ENCODE measurements around the gene OXA1L.

Gene OXA1L

DNA sequence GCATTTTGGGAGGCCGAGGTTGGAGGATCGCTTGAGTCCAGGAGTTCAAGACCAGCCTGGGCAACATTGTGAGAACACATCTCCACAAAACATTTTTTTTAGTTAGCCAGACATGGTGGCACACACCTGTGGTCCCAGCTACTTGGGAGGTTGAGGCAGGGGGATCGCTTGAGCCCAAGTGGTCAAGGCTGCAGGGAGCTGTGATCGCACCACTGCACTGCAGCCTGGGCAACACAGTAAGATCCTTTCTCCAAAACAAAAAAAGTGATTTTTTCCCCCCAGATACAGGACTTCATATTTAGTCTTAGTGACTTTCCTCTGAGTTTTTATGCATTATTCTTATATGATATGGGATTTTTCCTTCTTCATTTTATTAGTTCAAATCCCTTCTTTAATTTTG, 20.2 kb downstream of the OXA1L start:
- no peak for TF ChIP-seq CTCF (IDR thresholded peaks at IDR 0.05)

DNA sequence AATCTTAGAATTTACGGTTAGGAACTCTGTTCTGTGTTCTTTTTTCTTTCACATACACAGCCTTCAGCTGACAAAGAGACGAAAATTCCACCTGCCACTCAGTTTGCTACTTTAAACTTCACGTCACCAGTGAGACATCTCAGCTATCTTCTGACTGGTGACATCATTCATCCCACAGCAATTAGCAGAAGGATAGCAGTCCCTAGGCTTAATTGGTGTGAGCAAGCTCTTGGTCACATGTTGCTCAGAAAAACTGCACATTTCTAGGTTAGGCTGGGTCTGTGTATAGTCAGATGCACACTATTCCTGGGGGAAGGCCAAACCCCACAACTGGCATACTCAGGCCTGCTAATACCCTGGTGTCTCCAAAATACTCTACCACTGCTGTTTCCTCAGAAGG, 24.8 kb downstream of the OXA1L start:
- TF ChIP-seq CTCF (IDR thresholded peaks at IDR 0.05) = no peak

GRCh38 chr14:22792158-22792557, 25.7 kb downstream of the OXA1L start:
- TF ChIP-seq CTCF (IDR thresholded peaks at IDR 0.05) = no peak

GRCh38 chr14:22793976-22794375, 27.5 kb downstream of the OXA1L start:
- TF ChIP-seq CTCF (IDR thresholded peaks at IDR 0.05) = no peak

GRCh38 chr14:22794551-22794951, 28.1 kb downstream of the OXA1L start:
- TF ChIP-seq CTCF (IDR thresholded peaks at IDR 0.05) = no peak

- no peak for TF ChIP-seq CTCF (IDR thresholded peaks at IDR 0.05)
These were observed 29.7 kb downstream of the OXA1L start for GRCh38 chr14:22796087-22796707.

DNA sequence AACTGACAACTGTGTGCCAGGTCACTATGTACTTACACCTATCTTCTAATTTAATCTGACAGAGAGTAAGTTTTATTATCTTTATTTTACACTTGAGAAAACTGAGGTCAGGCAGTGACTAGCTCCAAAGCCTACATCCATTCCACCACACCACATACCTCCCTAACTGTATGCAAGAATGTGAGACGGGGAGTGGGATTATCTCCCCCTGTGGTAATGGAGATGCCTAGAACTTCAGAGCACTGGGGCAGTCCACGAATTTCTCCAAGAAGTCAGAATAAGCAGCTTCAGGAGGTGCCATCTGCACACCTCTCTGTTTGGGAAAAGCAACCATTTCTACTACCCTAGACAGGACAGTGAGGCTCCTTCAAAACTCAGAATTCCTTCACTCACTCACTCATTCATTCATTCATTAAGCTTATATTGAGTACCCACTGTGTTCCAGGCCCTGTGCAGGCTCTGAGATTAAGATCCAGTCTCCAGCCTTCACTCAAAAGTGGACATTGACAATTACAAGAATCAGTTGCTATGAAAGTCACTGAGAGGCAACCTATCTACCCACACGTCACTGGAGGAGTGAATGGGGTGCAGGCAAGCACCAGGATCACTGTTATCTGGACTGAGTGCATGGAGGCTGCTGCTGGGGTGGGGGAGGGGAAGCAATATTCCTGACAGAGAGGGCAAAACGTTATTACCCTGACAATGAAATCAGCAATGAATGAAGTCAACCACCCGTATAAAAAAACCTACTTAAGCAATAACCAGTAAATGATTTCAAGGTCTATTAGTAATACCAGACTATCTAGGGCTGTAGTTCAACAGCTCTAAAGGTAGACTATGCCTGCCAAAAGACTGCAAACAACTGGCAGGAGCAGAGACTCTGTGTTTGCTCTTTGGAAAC, 30.8 kb downstream of the OXA1L start:
- no peak for TF ChIP-seq CTCF (IDR thresholded peaks at IDR 0.05)

Data from LNCAP (cell line).